ENCODE results near the gene FAM118A.

DNA sequence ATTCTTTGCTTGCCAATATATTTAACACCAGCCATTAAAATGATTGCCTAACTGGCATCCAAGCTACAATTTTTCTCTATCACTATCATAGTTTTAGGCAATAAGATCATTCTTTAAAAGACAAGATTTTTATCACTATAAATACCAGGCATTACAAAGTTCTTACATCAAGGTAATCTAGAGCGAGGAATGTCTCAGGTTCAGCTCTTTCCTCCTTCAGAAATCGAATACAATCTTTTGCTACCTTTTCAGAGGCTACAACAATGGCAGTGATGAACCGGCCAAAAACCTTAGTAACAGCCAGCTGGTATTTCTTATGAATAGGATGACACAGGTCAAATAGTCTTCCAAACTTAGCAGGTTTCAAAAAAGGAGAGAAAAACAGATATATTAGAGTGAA, 79.8 kb downstream of the FAM118A start:
- TF ChIP-seq, protein P1, sequence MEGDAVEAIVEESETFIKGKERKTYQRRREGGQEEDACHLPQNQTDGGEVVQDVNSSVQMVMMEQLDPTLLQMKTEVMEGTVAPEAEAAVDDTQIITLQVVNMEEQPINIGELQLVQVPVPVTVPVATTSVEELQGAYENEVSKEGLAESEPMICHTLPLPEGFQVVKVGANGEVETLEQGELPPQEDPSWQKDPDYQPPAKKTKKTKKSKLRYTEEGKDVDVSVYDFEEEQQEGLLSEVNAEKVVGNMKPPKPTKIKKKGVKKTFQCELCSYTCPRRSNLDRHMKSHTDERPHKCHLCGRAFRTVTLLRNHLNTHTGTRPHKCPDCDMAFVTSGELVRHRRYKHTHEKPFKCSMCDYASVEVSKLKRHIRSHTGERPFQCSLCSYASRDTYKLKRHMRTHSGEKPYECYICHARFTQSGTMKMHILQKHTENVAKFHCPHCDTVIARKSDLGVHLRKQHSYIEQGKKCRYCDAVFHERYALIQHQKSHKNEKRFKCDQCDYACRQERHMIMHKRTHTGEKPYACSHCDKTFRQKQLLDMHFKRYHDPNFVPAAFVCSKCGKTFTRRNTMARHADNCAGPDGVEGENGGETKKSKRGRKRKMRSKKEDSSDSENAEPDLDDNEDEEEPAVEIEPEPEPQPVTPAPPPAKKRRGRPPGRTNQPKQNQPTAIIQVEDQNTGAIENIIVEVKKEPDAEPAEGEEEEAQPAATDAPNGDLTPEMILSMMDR (IDR thresholded peaks at IDR 0.05): no peak
- no peak for TF ChIP-seq POLR2A (IDR thresholded peaks at IDR 0.05)

Data from right lobe of liver (tissue), 4 donors.